HL-60 (cell line): ENCODE results near the gene MERTK.

Experiments used
- DNase-seq, 2 experiments: peaks; one replicate each; pipeline ENCODE4 v3.0.0-alpha.2; 2010 to 2020; ENCODE audit warnings: low read depth in 1 of 2, low spot score in 1 of 2
- H3K27ac ChIP-seq: fragments of 250-450 bp; sonication (Bioruptor Pico); replicated peaks from 2 replicates; pipeline ENCODE4 v1.5.1; 2020; ENCODE audit warnings: mild to moderate bottlenecking, moderate library complexity
- H3K27me3 ChIP-seq: fragments of 250-450 bp; sonication (Bioruptor Pico); 2 replicates; pipeline ENCODE4 v1.5.1; 2021; ENCODE audit warnings: mild to moderate bottlenecking, moderate library complexity; ENCODE audit not compliant: insufficient read depth, poor library complexity, severe bottlenecking
- H3K4me3 ChIP-seq: replicated peaks from 2 replicates; pipeline ENCODE4 v1.5.1; 2011; ENCODE audit warnings: mild to moderate bottlenecking, control low read depth, low read length; ENCODE audit not compliant: insufficient read depth
- GABPA ChIP-seq: IDR thresholded peaks from 2 replicates; pipeline ENCODE4 v1.6.1; 2012; ENCODE audit warnings: low read depth
- POLR2AphosphoS5 ChIP-seq: IDR thresholded peaks from 2 replicates; pipeline ENCODE4 v1.6.1; 2012; ENCODE audit warnings: low read depth
- SPI1 ChIP-seq: IDR thresholded peaks from 2 replicates; pipeline ENCODE4 v1.6.1; 2012; ENCODE audit warnings: low read depth, mild to moderate bottlenecking, borderline replicate concordance
- TF ChIP-seq, protein P1 (sequence below): IDR thresholded peaks from 2 replicates; pipeline ENCODE4 v1.6.1; 2012; ENCODE audit warnings: low read depth; ENCODE audit not compliant: insufficient replicate concordance
- TF ChIP-seq, protein P2 (sequence below): IDR thresholded peaks from one replicate; pipeline ENCODE4 v1.5.1; 2011; ENCODE audit warnings: low read length, control low read depth, inconsistent platforms; ENCODE audit not compliant: insufficient read depth

The MERTK gene

DNA sequence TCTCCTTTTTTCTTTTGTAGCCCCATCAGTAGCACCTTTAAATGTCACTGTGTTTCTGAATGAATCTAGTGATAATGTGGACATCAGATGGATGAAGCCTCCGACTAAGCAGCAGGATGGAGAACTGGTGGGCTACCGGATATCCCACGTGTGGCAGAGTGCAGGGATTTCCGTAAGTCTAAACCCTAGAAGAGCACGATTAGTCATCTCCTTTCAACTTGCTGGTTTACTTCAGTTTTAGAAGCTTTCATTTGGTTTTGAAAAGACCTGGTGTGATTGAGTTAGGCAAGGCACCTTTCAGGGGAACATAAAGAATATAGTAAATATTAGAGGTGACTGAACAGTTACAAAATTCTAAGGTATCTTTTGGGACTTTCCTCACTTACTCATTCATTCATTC is 84.4 kb downstream of the MERTK start:
- Histone ChIP-seq H3K4me3 (no peak overlapping the region), H3K27me3 (no peaks in the 10 kb centered on the region), H3K27ac (no peak overlapping the region)
- DNase-seq, result no peak
- TF ChIP-seq, protein P1, sequence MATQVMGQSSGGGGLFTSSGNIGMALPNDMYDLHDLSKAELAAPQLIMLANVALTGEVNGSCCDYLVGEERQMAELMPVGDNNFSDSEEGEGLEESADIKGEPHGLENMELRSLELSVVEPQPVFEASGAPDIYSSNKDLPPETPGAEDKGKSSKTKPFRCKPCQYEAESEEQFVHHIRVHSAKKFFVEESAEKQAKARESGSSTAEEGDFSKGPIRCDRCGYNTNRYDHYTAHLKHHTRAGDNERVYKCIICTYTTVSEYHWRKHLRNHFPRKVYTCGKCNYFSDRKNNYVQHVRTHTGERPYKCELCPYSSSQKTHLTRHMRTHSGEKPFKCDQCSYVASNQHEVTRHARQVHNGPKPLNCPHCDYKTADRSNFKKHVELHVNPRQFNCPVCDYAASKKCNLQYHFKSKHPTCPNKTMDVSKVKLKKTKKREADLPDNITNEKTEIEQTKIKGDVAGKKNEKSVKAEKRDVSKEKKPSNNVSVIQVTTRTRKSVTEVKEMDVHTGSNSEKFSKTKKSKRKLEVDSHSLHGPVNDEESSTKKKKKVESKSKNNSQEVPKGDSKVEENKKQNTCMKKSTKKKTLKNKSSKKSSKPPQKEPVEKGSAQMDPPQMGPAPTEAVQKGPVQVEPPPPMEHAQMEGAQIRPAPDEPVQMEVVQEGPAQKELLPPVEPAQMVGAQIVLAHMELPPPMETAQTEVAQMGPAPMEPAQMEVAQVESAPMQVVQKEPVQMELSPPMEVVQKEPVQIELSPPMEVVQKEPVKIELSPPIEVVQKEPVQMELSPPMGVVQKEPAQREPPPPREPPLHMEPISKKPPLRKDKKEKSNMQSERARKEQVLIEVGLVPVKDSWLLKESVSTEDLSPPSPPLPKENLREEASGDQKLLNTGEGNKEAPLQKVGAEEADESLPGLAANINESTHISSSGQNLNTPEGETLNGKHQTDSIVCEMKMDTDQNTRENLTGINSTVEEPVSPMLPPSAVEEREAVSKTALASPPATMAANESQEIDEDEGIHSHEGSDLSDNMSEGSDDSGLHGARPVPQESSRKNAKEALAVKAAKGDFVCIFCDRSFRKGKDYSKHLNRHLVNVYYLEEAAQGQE, result no peak
- no peak for TF ChIP-seq SPI1
- TF ChIP-seq, protein P2, sequence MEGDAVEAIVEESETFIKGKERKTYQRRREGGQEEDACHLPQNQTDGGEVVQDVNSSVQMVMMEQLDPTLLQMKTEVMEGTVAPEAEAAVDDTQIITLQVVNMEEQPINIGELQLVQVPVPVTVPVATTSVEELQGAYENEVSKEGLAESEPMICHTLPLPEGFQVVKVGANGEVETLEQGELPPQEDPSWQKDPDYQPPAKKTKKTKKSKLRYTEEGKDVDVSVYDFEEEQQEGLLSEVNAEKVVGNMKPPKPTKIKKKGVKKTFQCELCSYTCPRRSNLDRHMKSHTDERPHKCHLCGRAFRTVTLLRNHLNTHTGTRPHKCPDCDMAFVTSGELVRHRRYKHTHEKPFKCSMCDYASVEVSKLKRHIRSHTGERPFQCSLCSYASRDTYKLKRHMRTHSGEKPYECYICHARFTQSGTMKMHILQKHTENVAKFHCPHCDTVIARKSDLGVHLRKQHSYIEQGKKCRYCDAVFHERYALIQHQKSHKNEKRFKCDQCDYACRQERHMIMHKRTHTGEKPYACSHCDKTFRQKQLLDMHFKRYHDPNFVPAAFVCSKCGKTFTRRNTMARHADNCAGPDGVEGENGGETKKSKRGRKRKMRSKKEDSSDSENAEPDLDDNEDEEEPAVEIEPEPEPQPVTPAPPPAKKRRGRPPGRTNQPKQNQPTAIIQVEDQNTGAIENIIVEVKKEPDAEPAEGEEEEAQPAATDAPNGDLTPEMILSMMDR, result no peak
- no peak for TF ChIP-seq POLR2AphosphoS5
- no peak for TF ChIP-seq GABPA

DNA sequence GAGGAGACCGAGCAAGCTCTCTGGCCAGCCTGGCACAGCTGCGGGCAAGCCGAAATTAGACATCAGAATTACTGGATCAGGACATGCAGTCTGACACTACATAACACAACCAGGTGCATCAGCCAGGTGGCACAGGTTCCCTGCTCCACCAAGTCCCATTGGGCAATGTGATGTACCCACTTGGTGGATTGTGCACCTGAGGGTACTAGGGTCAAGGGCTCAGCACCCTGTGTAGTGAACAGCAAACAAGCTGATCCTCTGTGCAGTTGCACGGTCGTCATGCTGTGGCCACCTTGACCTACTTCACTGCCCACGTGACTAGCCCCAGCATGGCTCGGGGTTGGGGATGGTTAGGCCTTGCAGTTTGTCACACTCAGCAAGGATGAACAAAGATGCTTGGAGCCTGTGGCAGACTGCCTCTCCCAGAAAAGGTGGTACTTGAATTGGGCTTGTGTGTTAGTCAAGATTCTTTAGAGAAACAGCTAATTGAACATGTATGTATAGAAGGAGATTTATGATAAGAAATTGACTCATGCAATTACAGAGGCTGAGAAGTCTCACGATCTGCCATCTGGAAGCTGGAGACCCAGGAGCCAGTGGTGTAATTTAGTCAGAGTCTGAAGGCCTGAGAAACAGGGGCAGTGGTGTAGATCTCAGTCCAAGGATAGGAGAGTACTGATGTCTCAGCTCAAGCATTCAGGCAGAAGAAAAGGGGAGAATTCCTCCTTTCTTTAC is 85.2 kb downstream of the MERTK start:
- no peak for DNase-seq
- Histone ChIP-seq H3K4me3 (no peak overlapping the region), H3K27me3 (no peaks in the 10 kb centered on the region), H3K27ac (no peak overlapping the region)
- no peak for TF ChIP-seq POLR2AphosphoS5
- TF ChIP-seq SPI1, result no peak
- TF ChIP-seq, protein P2, result no peak
- TF ChIP-seq GABPA, result no peak
- TF ChIP-seq, protein P1, result no peak

DNA sequence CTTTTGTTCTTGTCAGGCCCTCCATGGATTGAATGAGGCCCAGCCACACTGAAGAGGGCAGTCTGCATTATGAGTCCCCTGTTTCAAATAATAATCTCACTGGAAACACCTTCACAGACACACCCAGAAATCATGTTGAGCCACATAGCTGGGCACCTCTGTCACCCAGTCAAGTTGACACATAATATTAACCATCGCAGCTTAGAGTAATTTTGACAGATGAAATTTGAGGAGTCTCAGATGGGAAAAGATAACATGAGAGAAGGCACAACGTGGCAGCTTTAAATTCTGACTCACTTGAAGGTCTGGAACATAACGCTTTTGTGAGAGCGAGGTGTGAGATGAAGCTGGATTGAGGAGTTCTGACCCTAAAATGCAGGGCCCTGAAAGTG is 85.8 kb downstream of the MERTK start:
- no peak for DNase-seq
- Histone ChIP-seq H3K4me3 (no peak overlapping the region), H3K27ac (no peak overlapping the region), H3K27me3 (no peaks in the 10 kb centered on the region)
- TF ChIP-seq, protein P2, result no peak
- TF ChIP-seq, protein P1, result no peak
- no peak for TF ChIP-seq POLR2AphosphoS5
- TF ChIP-seq SPI1, result no peak
- TF ChIP-seq GABPA, result no peak
